OCI-LY1 (cell line): ENCODE measurements around the gene CXCL14.

Experiments used
- H2AFZ ChIP-seq: fragments of 200-600 bp; sonication (generic), shearing (Covaris generic); 2 replicates; pipeline ENCODE4 v1.6.0; 2014; ENCODE audit warnings: antibody characterized with exemption, mild to moderate bottlenecking, low read length
- H3F3A ChIP-seq: fragments of 200-600 bp; sonication (generic), shearing (Covaris generic); 2 replicates; pipeline ENCODE4 v1.6.0; 2014; ENCODE audit warnings: mild to moderate bottlenecking, antibody characterized with exemption, low read length, moderate library complexity; ENCODE audit not compliant: insufficient read depth
- H3K27ac ChIP-seq: fragments of 200-600 bp; sonication (generic); 2 replicates; pipeline ENCODE4 v1.5.1; 2014; ENCODE audit warnings: low read length, mixed run types, mild to moderate bottlenecking, low read depth; ENCODE audit not compliant: poor library complexity, severe bottlenecking
- H3K27me3 ChIP-seq: fragments of 200-600 bp; sonication (generic); 2 replicates; pipeline ENCODE4 v1.6.0; 2014; ENCODE audit warnings: antibody characterized with exemption, mild to moderate bottlenecking, low read length, moderate library complexity; ENCODE audit not compliant: insufficient read depth
- H3K36me3 ChIP-seq: fragments of 200-600 bp; sonication (generic); 2 replicates; pipeline ENCODE4 v1.6.1; 2014; ENCODE audit warnings: mild to moderate bottlenecking, antibody characterized with exemption, low read length, moderate library complexity, mixed read lengths; ENCODE audit not compliant: insufficient read depth
- H3K4me1 ChIP-seq: fragments of 200-600 bp; sonication (generic); 2 replicates; pipeline ENCODE4 v1.5.1; 2014; ENCODE audit warnings: mild to moderate bottlenecking, low read length, moderate library complexity; ENCODE audit not compliant: insufficient read depth, severe bottlenecking
- H3K4me2 ChIP-seq: fragments of 200-600 bp; sonication (generic), shearing (Covaris generic); 2 replicates; pipeline ENCODE4 v1.6.1; 2014; ENCODE audit warnings: low read length
- H3K4me3 ChIP-seq: fragments of 200-600 bp; sonication (generic); 2 replicates; pipeline ENCODE4 v1.5.1; 2014; ENCODE audit warnings: low read length, low read depth, mild to moderate bottlenecking, mixed read lengths; ENCODE audit not compliant: poor library complexity, severe bottlenecking
- H3K79me2 ChIP-seq: fragments of 200-600 bp; shearing (Covaris generic); 2 replicates; pipeline ENCODE4 v1.6.1; 2016; ENCODE audit warnings: mixed run types, low read length, mixed read lengths; ENCODE audit not compliant: insufficient read depth
- H3K9ac ChIP-seq: fragments of 200-600 bp; sonication (generic), shearing (Covaris generic); 2 replicates; pipeline ENCODE4 v1.6.1; 2014; ENCODE audit warnings: mild to moderate bottlenecking, low read length, mixed read lengths
- H3K9me2 ChIP-seq: fragments of 200-600 bp; sonication (generic), shearing (Covaris generic); 2 replicates; pipeline ENCODE4 v1.6.1; 2014; ENCODE audit warnings: low read depth, mild to moderate bottlenecking, low read length, mixed read lengths
- H3K9me3 ChIP-seq: fragments of 200-600 bp; shearing (Covaris generic); 2 replicates; pipeline ENCODE4 v1.6.1; 2014; ENCODE audit warnings: low read length, mixed read lengths
- H4K20me1 ChIP-seq: fragments of 200-600 bp; sonication (generic), shearing (Covaris generic); 2 replicates; pipeline ENCODE4 v1.6.0; 2016; ENCODE audit warnings: mild to moderate bottlenecking, low read length; ENCODE audit not compliant: insufficient read depth
- EZH2 ChIP-seq: fragments of 200-600 bp; sonication (generic), shearing (Covaris generic); IDR thresholded peaks from 2 replicates; pipeline ENCODE4 v1.8.0; 2017; ENCODE audit warnings: borderline replicate concordance, mixed run types, mild to moderate bottlenecking, antibody characterized with exemption, low read length, moderate library complexity, mixed read lengths
- TF ChIP-seq, protein P1 (sequence below): fragments of 200-600 bp; sonication (generic), shearing (Covaris generic); IDR thresholded peaks from 2 replicates; pipeline ENCODE4 v1.5.1; 2017; ENCODE audit warnings: mild to moderate bottlenecking, antibody characterized with exemption, low read length, moderate library complexity, mixed read lengths

The CXCL14 gene

DNA sequence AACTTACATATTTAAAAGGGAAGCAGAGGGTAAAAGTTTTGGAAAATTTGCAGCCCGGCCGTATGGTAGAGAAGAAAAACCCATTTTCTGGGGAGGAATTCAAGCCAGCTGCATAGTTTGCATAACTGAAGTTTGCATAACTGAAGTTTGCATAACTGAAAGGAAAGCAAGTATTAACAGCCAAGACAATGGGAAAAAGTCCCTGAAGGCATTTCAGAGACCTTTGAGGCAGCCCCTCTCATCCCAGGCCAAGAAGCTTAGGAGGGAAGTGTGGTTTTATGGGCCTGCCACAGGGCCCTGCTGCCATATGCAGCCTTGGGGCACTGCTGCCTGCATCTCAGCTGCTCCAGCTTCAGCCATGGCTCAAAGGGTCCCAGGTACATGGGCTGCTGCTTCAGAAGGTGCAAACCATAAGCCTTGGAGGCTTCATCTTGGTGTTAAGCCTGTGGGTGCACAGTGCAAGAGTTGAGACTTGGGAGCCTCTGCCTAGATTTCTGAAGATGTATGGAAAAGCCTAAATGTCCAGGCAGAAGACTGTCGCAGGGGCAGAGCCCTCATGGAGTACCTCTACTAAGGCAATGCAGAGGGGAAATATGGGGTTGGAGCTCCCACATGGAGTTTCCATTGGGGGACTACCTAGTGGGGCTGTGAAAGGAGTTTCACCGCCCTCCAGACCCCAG is 36.9 kb upstream of the CXCL14 start:
- no peak overlapping the region for H3K4me2 ChIP-seq
- TF ChIP-seq EZH2, result no peak
- TF ChIP-seq, protein P1, sequence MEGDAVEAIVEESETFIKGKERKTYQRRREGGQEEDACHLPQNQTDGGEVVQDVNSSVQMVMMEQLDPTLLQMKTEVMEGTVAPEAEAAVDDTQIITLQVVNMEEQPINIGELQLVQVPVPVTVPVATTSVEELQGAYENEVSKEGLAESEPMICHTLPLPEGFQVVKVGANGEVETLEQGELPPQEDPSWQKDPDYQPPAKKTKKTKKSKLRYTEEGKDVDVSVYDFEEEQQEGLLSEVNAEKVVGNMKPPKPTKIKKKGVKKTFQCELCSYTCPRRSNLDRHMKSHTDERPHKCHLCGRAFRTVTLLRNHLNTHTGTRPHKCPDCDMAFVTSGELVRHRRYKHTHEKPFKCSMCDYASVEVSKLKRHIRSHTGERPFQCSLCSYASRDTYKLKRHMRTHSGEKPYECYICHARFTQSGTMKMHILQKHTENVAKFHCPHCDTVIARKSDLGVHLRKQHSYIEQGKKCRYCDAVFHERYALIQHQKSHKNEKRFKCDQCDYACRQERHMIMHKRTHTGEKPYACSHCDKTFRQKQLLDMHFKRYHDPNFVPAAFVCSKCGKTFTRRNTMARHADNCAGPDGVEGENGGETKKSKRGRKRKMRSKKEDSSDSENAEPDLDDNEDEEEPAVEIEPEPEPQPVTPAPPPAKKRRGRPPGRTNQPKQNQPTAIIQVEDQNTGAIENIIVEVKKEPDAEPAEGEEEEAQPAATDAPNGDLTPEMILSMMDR, result no peak
- H3F3A ChIP-seq, result no peaks in the 10 kb centered on the region
- H3K36me3 ChIP-seq, result no peaks in the 10 kb centered on the region
- no peaks in the 10 kb centered on the region for H3K27me3 ChIP-seq
- H3K4me3 ChIP-seq, result no peak overlapping the region
- no peak overlapping the region for H3K27ac ChIP-seq
- H3K79me2 ChIP-seq, result no peaks in the 10 kb centered on the region
- no peaks in the 10 kb centered on the region for H4K20me1 ChIP-seq
- H2AFZ ChIP-seq, result no peak overlapping the region
- H3K9me2 ChIP-seq, result no peaks in the 10 kb centered on the region
- H3K4me1 ChIP-seq, result no peaks in the 10 kb centered on the region
- no peak overlapping the region for H3K9ac ChIP-seq
- H3K9me3 ChIP-seq, result no peaks in the 10 kb centered on the region

DNA sequence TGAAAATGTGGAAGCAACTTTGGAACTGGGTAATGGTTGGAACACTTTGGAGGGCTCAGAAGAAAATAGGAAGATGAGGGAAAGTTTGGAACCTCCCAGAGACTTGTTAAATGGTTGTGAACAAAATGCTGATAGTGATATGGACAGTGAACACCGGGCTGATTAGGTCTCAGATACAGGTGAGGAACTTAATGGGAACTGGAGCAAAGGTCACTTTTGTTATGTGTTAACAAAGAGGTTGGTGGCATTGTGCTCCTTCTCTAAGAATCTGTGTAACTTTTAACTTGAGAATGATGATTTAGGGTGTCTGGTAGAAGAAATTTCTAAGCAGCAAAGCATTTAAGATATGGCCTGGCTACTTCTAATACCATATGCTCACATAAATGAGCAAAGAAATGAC is 36.4 kb upstream of the CXCL14 start:
- Histone ChIP-seq H4K20me1 (no peaks in the 10 kb centered on the region), H3K27ac (no peak overlapping the region), H3K4me2 (no peak overlapping the region), H3K9ac (no peak overlapping the region), H3K36me3 (no peaks in the 10 kb centered on the region), H3K9me2 (no peaks in the 10 kb centered on the region), H3F3A (no peaks in the 10 kb centered on the region), H3K4me1 (no peaks in the 10 kb centered on the region), H3K27me3 (no peaks in the 10 kb centered on the region), H3K4me3 (no peak overlapping the region), H3K79me2 (no peaks in the 10 kb centered on the region), H2AFZ (no peak overlapping the region), H3K9me3 (no peaks in the 10 kb centered on the region)
- TF ChIP-seq EZH2, result no peak
- TF ChIP-seq, protein P1, result no peak

DNA sequence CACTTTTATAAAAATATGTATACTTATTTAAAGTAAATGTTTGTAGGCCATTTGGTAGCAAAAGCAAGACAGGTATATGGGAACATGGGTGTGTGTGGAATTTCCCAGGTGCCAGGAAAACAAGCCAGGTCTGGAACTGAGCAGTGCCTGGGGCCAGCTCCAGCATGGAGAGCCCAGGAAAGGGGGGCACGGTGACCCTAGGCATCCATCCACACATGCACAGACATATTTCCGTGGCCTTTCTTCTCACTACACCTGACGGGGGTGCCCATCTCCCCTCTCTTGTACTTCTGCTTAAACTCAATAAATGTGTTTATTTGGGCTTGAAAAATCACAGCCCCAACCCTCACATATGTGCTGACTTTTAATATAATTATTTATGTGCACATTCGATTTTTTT is 31.2 kb upstream of the CXCL14 start:
- Histone ChIP-seq H4K20me1 (no peaks in the 10 kb centered on the region), H2AFZ (no peak overlapping the region), H3F3A (no peaks in the 10 kb centered on the region), H3K27me3 (no peaks in the 10 kb centered on the region), H3K36me3 (no peaks in the 10 kb centered on the region), H3K27ac (no peak overlapping the region), H3K79me2 (no peaks in the 10 kb centered on the region), H3K9me2 (no peaks in the 10 kb centered on the region), H3K4me2 (no peak overlapping the region), H3K4me3 (no peak overlapping the region), H3K9me3 (no peaks in the 10 kb centered on the region), H3K9ac (no peak overlapping the region), H3K4me1 (no peaks in the 10 kb centered on the region)
- no peak for TF ChIP-seq EZH2
- TF ChIP-seq, protein P1, result no peak
